Measurements from ENCODE around the gene RAI1.

The RAI1 gene

DNA sequence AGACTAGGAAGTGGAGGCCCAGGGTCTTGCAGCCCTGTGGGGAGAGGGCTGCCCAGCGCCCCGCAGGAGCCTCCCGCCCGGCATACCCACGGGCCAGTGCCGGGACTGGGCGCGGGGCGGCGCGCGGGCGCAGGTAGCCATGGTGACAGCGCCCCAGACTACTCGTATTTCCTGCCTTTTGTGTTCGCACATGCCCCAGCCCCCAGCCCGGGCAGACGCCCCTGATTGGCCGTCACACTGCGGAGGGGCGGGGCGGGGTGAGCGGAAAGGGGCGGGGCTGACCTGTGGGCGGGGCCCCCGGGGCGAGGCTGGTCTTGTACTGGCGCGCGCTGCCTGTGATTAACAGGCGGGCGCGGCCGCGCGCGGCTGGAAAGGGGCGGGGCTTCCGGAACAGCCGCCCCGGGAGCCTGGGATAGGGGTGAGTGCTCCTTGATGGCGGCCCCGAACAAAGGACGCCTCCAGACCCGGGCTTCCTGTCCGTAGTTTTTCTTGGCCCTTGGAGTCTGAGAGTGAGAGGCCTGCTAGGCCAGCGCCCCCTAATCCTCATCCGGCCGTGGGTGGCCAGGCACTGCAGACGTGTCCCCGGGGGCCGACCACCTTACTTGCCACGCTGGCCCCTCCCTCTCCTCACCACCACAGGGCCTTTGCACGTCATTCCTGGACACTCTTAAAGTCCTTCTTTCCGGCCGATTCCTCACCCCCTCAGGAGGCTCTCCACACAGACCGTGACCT is 71.0 kb downstream of the RAI1 start:
- DNase-seq (ENCODE audit: low read depth), result peak; percentile 95

- DNase-seq (ENCODE audit: low read depth), result no peak
Measured at GRCh38 chr17:17752821-17753321, 71.6 kb downstream of the RAI1 start.

DNA sequence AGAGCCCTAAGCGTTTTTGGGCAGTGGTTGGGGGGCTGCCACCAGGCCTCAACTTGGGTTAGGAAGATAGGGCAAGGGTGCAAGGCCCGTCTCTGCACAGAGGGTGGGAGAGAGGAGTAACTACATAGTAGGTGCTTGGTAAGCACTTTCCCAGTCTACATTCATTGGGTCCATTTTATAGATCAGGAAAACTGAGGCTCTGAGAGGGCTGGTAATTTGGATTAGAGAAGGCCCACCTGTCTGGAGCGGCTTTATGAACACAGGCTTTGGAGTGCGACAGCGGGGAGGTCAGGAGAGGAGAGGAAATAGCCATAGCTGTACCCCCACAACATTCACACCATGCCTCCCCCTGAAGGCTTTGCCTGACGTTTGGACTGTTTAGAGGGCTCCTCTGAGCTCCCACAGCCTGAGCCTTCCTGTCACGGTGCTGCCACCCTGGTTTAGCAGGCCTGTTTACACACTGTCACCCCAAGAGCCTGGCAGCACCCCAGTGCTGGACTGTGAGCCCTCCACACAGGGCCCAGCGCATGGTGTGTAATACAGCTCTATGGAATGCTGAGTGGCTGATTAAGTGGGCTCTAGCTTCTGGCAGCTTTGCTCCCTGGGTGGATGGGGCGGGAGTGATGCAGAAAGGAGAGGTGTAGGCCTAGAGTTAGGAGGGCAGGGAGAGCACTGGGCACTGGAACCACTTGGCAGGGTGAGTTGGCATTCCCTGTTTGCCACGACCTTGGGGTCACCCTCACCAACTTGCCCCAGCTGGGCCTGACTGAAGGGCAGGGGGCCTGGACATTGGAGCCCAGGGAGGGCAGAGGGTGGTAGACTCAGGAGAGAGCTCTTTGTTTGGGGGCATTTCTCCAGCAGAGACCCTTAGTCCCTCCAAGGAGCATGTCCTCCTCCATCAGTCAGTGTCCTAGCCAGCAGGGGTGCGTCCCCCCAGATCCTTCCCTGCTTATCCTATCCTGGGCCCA is 73.7 kb downstream of the RAI1 start:
- DNase-seq (ENCODE audit: low read depth), result no peak

DNA sequence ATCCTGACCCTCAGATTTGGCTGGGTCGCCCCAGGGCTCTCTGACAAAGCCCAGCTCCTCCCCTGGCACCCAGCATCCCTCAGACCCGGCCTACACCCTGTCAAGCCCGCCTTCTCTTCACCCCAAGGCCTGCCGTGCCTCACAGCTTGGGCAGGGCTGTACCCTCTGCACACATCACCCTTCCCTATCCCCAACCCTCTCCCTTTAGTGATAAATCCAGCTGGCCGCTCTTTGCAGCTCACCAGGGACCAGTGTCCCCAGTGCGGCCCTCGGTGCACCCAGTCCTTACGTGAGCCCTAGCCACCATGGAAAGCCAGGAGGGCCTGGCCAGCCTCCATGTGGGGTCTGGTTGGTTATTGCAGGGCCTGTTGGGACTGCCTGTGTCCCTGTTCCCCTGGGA is 74.5 kb downstream of the RAI1 start:
- no peak for DNase-seq (ENCODE audit: low read depth)

- DNase-seq (ENCODE audit: low read depth), result no peak
Measured at GRCh38 chr17:17757391-17757791, 76.1 kb downstream of the RAI1 start.

DNA sequence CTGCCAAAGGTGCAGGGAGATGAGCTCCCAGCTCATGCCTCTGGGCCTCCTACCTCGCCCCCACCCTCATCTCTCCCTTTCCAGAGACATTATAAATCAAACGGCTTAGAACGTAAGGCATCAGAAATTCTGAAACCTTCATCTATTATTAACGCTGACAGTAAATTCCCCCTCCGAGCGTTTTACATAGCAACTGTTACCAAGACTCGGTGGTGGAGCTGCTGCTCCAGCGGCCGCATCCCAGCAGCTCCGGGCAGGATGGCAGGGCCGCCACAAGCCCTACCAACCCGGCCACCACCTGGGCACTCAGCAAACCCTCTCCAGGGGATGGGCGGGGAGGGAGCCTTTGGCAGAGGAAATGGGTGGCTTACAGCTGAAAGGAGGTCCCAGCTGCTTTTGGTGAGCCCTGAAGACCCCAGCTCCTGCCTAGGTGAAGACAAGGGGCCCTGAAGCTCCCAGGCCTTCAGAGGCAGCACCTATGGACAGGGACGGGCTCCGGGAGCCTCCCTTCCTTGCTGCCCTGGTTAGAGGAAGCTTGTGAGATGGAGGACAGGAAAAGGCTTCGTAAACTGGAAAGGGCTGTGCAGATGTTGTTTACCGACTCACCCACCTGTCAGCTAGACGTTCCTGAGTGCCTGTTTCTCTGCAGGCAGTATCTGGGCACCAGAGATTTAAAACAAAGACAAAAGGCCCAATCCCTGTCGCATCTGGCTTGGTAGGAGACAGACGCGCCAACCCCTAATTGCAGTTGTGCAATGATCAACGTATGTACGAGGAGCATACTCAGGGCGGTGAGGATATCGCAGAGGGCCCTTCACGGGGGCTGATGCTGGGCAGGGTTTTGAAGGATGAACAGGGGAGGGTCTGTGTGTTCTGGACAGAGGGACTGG is 76.9 kb downstream of the RAI1 start:
- no peak for DNase-seq (ENCODE audit: low read depth)

GRCh38 chr17:17758941-17759563 is 77.8 kb downstream of the RAI1 start:
- no peak for DNase-seq (ENCODE audit: low read depth)

DNA sequence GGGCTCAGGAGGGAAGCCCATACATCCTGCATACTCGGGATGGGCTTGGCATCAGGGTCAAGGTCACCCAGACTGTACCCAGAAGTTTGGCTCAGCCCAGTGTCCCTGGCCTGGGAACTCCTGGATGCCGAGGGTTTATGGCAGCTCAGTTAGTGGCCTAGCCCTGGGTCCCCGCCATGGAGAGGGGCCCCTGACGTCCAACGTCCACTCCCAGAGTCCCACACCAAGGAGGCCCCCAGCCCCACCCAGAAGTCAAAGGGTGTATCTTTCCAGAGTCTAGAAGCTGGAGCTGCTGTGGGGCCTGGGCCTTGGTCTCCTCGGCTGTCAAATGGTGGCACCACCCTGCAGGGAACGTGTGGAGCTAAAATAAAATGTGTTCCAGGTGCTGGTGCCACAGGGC is 79.1 kb downstream of the RAI1 start:
- DNase-seq (ENCODE audit: low read depth), result no peak

DNA sequence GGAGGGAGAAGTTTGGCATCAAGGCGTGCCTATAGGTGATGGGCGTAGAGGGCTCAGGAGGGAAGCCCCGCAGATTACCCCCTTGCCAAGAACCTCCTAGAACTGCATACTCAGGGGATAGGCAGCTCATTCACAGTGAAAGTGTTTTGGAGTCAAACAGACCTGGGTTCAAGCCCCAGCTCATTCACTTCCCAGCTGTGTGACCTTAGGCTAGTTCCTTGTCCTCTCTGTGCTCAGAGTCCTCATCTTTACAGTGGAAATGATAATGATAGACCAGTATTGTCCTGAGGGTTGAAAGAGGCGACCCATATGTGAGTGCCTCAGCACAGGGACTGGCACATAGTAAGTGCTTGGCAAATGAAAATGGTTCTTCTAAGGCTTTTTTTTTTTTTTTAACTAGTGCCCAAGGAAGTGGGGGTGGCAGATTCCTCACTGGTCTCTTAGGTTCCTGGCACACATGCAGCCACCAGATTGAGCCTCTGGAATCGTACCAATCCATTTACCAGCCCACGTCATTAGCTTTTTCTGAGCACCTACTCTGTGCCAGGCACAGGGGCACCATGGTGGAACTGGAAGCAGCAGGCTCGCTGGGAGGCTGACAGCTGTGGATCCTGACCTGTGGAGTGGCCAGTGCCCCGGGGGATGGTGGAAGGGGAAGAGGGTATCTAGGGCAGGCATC is 79.8 kb downstream of the RAI1 start:
- no peak for DNase-seq (ENCODE audit: low read depth)

GRCh38 chr17:17761894-17762743 is 80.9 kb downstream of the RAI1 start:
- no peak for DNase-seq (ENCODE audit: low read depth)

DNA sequence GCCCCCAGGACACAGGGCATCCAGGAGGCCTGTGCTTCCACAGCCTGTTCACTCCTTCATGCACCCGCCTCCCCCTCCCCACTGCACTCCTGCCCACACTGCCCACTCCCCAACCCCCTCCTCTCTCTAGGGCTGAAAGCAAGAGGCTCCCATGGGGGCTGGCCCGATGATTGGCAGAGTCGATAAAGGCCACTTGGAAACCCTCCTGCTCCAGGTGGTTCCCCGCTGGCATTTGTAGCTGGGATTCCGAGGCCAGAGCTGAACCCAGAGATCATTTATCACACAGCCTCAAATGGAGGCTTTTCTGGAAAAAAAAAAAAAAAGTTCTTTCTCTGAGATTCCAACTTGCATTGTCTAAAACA is 81.5 kb downstream of the RAI1 start:
- DNase-seq (ENCODE audit: low read depth), result no peak

- DNase-seq (ENCODE audit: low read depth), result no peak
Measured at GRCh38 chr17:17763136-17763535, 81.9 kb downstream of the RAI1 start.

DNA sequence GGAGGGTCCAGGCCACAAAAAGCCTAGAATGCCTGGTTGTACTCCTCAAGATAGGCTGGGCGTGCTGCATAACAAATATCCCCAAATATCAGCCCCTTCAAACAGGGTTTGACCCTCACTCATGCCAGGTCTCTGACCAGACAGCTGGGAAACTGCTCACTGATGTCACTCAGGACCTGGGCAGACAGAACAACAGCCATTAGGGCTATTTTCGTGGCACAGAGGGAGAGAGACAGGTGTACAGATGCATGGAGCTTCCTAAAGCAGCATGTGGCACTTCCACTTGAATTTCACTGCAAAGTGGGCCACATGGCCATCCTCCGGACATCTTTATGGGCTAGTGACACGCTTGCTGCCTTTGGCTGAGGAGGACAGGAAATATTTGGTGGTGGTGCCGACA is 82.5 kb downstream of the RAI1 start:
- no peak for DNase-seq (ENCODE audit: low read depth)

DNA sequence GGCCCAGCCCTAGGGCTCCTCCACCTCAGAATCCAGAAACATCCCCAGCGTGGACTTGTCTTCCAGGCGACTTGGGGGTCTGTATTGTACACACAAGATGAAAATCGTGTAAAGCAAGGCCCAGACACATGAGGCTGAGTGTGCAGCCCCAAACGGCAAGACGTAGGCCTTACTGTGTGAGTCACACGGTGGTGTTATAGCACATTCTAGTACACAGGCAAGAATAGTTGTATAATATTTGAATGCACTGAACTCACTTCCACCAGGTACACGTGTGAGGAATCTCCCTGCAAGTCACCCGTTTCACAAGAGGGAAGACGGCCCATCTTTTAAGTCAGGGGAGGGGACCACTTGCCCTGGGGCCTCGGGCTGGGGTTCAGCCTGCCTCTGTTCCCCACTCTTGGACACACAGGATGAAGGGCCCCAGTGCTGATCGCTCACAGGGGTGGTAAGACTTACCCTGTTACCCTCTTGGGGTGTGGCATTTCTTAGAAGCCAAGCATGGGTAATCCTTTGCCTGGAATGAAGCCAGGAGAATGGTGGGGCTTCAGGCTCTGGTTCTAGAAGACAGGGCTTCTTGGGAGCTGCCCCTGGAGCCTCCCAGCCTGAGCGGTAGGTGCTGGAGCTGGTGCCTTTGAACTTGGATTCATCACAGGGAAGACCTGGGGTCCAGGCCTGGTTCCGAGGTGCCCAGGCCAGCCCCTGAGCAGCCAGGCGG is 84.3 kb downstream of the RAI1 start:
- no peak for DNase-seq (ENCODE audit: low read depth)

DNA sequence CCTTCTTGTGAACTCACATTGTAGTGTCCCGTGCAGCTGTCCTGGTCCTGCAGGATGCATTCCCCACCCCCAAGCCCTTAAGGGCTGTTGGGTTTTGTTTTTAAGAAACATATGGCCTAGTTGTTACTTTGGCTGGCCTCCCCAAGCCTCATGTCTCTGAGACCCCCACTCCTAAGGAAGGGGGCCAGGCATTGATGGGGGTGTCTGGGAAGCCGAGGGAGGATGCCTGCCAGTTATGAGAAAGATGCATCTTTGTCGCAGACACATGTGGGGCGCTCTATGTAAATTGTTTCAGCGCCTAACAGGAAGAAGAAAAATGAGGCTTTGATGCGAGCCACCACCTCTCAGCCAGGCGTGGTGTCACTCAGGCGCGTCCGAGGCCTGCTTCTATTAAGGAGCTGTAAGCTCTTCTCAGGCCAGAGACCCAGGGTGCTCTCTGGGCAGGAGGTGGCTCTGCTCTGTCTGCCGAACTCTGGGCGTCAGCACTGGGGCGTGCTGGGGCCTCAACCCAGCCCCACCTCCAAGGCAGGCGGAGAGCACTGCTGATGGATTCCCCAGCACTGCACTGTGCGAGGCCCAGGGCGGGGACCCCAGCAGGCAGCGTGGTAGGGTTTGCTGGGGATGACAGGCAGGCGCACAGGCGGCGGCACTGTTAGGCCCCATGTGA is 85.0 kb downstream of the RAI1 start:
- no peak for DNase-seq (ENCODE audit: low read depth)

DNA sequence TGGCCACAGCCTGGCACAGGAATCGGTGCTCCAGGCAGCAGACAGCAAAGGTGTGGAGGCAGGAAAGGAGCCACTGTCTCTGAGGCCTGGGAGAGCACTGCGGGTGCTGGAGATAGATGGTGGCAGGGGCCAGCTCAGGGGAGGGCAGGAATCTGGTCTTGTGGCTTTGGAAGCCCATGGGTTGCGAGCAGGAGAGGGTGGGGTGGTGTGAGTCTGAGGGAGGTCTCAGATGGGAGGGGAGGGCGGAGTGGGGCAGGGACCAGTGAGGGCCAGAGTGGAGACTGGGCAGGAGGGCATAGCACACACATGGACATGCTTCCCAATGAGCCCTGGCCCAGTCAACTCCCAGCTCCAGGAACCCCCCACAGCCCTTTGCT is 85.5 kb downstream of the RAI1 start:
- DNase-seq (ENCODE audit: low read depth), result no peak

GRCh38 chr17:17767154-17767869 is 86.1 kb downstream of the RAI1 start:
- no peak for DNase-seq (ENCODE audit: low read depth)

GRCh38 chr17:17767887-17768418 is 86.7 kb downstream of the RAI1 start:
- DNase-seq (ENCODE audit: low read depth), result no peak

Measured in activated gamma-delta T cell treated with anti-CD3 and anti-CD28 coated beads, Interleukin-2, amount 50 U/mL, for 16 hours (primary cell).